Nephron (organoid): ENCODE data around the gene AGAP3.

ENCODE experiments used
- H3K27ac Mint-ChIP-seq, 3 experiments: 2 replicates each; pipeline ENCODE4 v1.8.0; 2020; ENCODE audit warnings: mixed read lengths in 3 of 3, mild to moderate bottlenecking in 2 of 3, moderate library complexity in 1 of 3
- H3K27me3 Mint-ChIP-seq: 2 replicates; pipeline ENCODE4 v1.8.0; 2021; ENCODE audit warnings: low read depth, mild to moderate bottlenecking, moderate library complexity, mixed read lengths
- H3K36me3 Mint-ChIP-seq: 2 replicates; pipeline ENCODE4 v1.8.0; 2020; ENCODE audit warnings: low read depth, mixed read lengths
- H3K4me1 Mint-ChIP-seq: 2 replicates; pipeline ENCODE4 v1.8.0; 2020; ENCODE audit warnings: mixed read lengths
- H3K4me3 Mint-ChIP-seq, 3 experiments: 2 replicates each; pipeline ENCODE4 v1.8.0; 2020; ENCODE audit warnings: mild to moderate bottlenecking in 3 of 3, mixed read lengths in 3 of 3, moderate library complexity in 2 of 3
- H3K9me3 Mint-ChIP-seq: 2 replicates; pipeline ENCODE4 v1.8.0; 2020; ENCODE audit warnings: mixed read lengths
- CTCF ChIP-seq, 3 experiments: fragments of 200-600 bp; sonication (generic); IDR thresholded peaks; one replicate each; pipeline ENCODE4 v1.5.0; 2021; ENCODE audit warnings: antibody characterized with exemption in 3 of 3; ENCODE audit not compliant: unreplicated experiment in 3 of 3

AGAP3 gene

GRCh38 chr7:151104411-151105235 is 18.3 kb downstream of the AGAP3 start:
- H3K27me3 Mint-ChIP-seq, result no peaks in the 10 kb centered on the region
- peaks cover 9% of the 10 kb centered on the region for H3K36me3 Mint-ChIP-seq
- TF ChIP-seq CTCF (IDR thresholded peaks at IDR 0.05; ENCODE audit: unreplicated experiment in 3 of 3), result no peak
- no peaks in the 10 kb centered on the region for H3K9me3 Mint-ChIP-seq
- no peaks in the 10 kb centered on the region for H3K4me1 Mint-ChIP-seq
- no peak overlapping the region for H3K4me3 Mint-ChIP-seq
- no peak overlapping the region for H3K27ac Mint-ChIP-seq

GRCh38 chr7:151107882-151108281 is 21.6 kb downstream of the AGAP3 start:
- Mint-ChIP-seq H3K27me3 (no peaks in the 10 kb centered on the region), H3K4me3 (no peak overlapping the region), H3K4me1 (peaks cover 11% of the 10 kb centered on the region), H3K36me3 (peaks cover 9% of the 10 kb centered on the region), H3K9me3 (no peaks in the 10 kb centered on the region), H3K27ac (no peak overlapping the region)
- TF ChIP-seq CTCF (IDR thresholded peaks at IDR 0.05; ENCODE audit: unreplicated experiment in 3 of 3), result no peak

GRCh38 chr7:151109094-151110048 is 23.1 kb downstream of the AGAP3 start:
- peaks cover 10% of the 10 kb centered on the region for H3K27me3 Mint-ChIP-seq
- peaks cover 23% of the 10 kb centered on the region for H3K4me1 Mint-ChIP-seq
- no peak overlapping the region for H3K27ac Mint-ChIP-seq
- TF ChIP-seq CTCF (IDR thresholded peaks at IDR 0.05; ENCODE audit: unreplicated experiment in 3 of 3), result no peak
- H3K4me3 Mint-ChIP-seq, result no peak overlapping the region
- H3K9me3 Mint-ChIP-seq, result no peaks in the 10 kb centered on the region
- peaks cover 5% of the 10 kb centered on the region for H3K36me3 Mint-ChIP-seq

GRCh38 chr7:151110236-151110940 is 24.1 kb downstream of the AGAP3 start:
- H3K27me3 Mint-ChIP-seq, result peaks cover 10% of the 10 kb centered on the region
- H3K4me1 Mint-ChIP-seq, result peaks cover 23% of the 10 kb centered on the region
- H3K36me3 Mint-ChIP-seq, result no peaks in the 10 kb centered on the region
- H3K4me3 Mint-ChIP-seq, result no peak overlapping the region
- H3K9me3 Mint-ChIP-seq, result no peaks in the 10 kb centered on the region
- TF ChIP-seq CTCF (IDR thresholded peaks at IDR 0.05; ENCODE audit: unreplicated experiment in 3 of 3), result no peak
- peak overlapping the region in 1 of 3 experiments; percentile 12 for H3K27ac Mint-ChIP-seq

GRCh38 chr7:151110941-151111645 is 24.8 kb downstream of the AGAP3 start:
- Mint-ChIP-seq H3K27ac (peak overlapping the region in 1 of 3 experiments; percentile 12), H3K36me3 (no peaks in the 10 kb centered on the region), H3K4me3 (no peak overlapping the region), H3K9me3 (no peaks in the 10 kb centered on the region), H3K27me3 (peaks cover 10% of the 10 kb centered on the region), H3K4me1 (peaks cover 23% of the 10 kb centered on the region)
- peak; percentile 83 to 89 (median 86) for TF ChIP-seq CTCF (IDR thresholded peaks at IDR 0.05; ENCODE audit: unreplicated experiment in 3 of 3)
